GM23338 (cell line): Measurements from ENCODE around the gene PDIA5. TPM values are rescaled to one million over a fixed set of nuclear protein-coding genes. Genes with fewer than 3 reads are reported as not detected.

Experiments
- ATAC-seq: fragments of 200-7000 bp; cut with Tn5 transposase; 3 replicates; pipeline ENCODE4 v1.9.1; 2020
- DNase-seq: peaks from one replicate; pipeline ENCODE4 v3.0.0-alpha.2; 2015; ENCODE audit warnings: low spot score
- H2AFZ ChIP-seq: fragments of 200-600 bp; sonication (generic); 2 replicates; pipeline ENCODE4 v1.8.0; 2016; ENCODE audit warnings: antibody characterized with exemption, mild to moderate bottlenecking, moderate library complexity
- H3F3A ChIP-seq: fragments of 200-600 bp; sonication (generic); replicated peaks from 2 replicates; pipeline ENCODE4 v1.8.0; 2017; ENCODE audit warnings: antibody characterized with exemption, mixed run types, low read depth
- H3K27ac ChIP-seq: fragments of 200-600 bp; sonication (generic); 2 replicates; pipeline ENCODE4 v1.6.1; 2016; ENCODE audit warnings: low read depth
- H3K27me3 ChIP-seq: fragments of 200-600 bp; sonication (generic); 2 replicates; pipeline ENCODE4 v1.8.0; 2016; ENCODE audit warnings: mild to moderate bottlenecking, mixed run types, moderate library complexity; ENCODE audit not compliant: insufficient read depth
- H3K36me3 ChIP-seq: fragments of 200-600 bp; sonication (generic); 2 replicates; pipeline ENCODE4 v1.8.0; 2016; ENCODE audit warnings: mild to moderate bottlenecking; ENCODE audit not compliant: insufficient read depth
- H3K4me1 ChIP-seq: fragments of 200-600 bp; sonication (generic); 2 replicates; pipeline ENCODE4 v1.8.0; 2016; ENCODE audit warnings: mild to moderate bottlenecking, moderate library complexity; ENCODE audit not compliant: insufficient read depth
- H3K4me2 ChIP-seq: fragments of 200-600 bp; sonication (generic); 2 replicates; pipeline ENCODE4 v1.7.1; 2017; ENCODE audit warnings: mixed run types
- H3K4me3 ChIP-seq: fragments of 200-600 bp; sonication (generic); 2 replicates; pipeline ENCODE4 v1.6.1; 2016; ENCODE audit warnings: mixed run types
- H3K79me2 ChIP-seq: fragments of 200-600 bp; sonication (generic); replicated peaks from 2 replicates; pipeline ENCODE4 v1.8.0; 2017; ENCODE audit warnings: mild to moderate bottlenecking; ENCODE audit not compliant: insufficient read depth
- H3K9me2 ChIP-seq: fragments of 200-600 bp; sonication (generic); 2 replicates; pipeline ENCODE4 v1.8.0; 2017; ENCODE audit not compliant: insufficient read depth
- H4K20me1 ChIP-seq: fragments of 200-600 bp; sonication (generic); replicated peaks from 2 replicates; pipeline ENCODE4 v1.8.0; 2017; ENCODE audit warnings: mild to moderate bottlenecking; ENCODE audit not compliant: insufficient read depth
- H3K27ac Mint-ChIP-seq: 2 replicates; pipeline ENCODE4 v1.8.0; 2020; ENCODE audit warnings: inconsistent platforms, mild to moderate bottlenecking, moderate library complexity, mixed read lengths
- H3K27me3 Mint-ChIP-seq: 3 replicates; pipeline ENCODE4 v1.8.0; 2022; ENCODE audit warnings: low read depth, mild to moderate bottlenecking, moderate library complexity, mixed read lengths, inconsistent platforms; ENCODE audit not compliant: insufficient read depth, poor library complexity
- H3K36me3 Mint-ChIP-seq: 3 replicates; pipeline ENCODE4 v1.8.0; 2021; ENCODE audit warnings: low read depth, mild to moderate bottlenecking, inconsistent platforms, moderate library complexity, mixed read lengths
- H3K4me1 Mint-ChIP-seq: 3 replicates; pipeline ENCODE4 v1.8.0; 2020; ENCODE audit warnings: mild to moderate bottlenecking, inconsistent platforms, mixed read lengths
- H3K4me3 Mint-ChIP-seq: 3 replicates; pipeline ENCODE4 v1.8.0; 2021; ENCODE audit warnings: moderate library complexity, mild to moderate bottlenecking, inconsistent platforms, mixed read lengths
- H3K9me3 Mint-ChIP-seq: 3 replicates; pipeline ENCODE4 v1.8.0; 2020; ENCODE audit warnings: moderate library complexity, mild to moderate bottlenecking, inconsistent platforms, mixed read lengths
- CREB1 ChIP-seq: fragments of 250-450 bp; sonication (Bioruptor Pico); IDR thresholded peaks from 2 replicates; pipeline ENCODE4 v1.5.0; 2020; ENCODE audit warnings: low read depth, mild to moderate bottlenecking, moderate library complexity
- EZH2 ChIP-seq: fragments of 200-600 bp; sonication (generic); IDR thresholded peaks from one replicate; pipeline ENCODE4 v1.8.0; 2017; ENCODE audit warnings: antibody characterized with exemption, mild to moderate bottlenecking, low read depth; ENCODE audit not compliant: unreplicated experiment
- EZH2phosphoT487 ChIP-seq: fragments of 200-600 bp; sonication (generic); IDR thresholded peaks from one replicate; pipeline ENCODE4 v1.8.1; 2018; ENCODE audit warnings: antibody characterized with exemption; ENCODE audit not compliant: unreplicated experiment
- JUNB ChIP-seq: IDR thresholded peaks from one replicate; pipeline ENCODE4 v1.6.1; 2016; ENCODE audit warnings: antibody characterized with exemption; ENCODE audit not compliant: unreplicated experiment
- NANOG ChIP-seq: IDR thresholded peaks from 2 replicates; pipeline ENCODE4 v1.6.1; 2016; ENCODE audit warnings: antibody characterized with exemption, borderline replicate concordance
- POLR2AphosphoS5 ChIP-seq: IDR thresholded peaks from 2 replicates; pipeline ENCODE4 v1.6.1; 2016; ENCODE audit warnings: antibody characterized with exemption, low read depth
- STAT1 ChIP-seq: IDR thresholded peaks from one replicate; pipeline ENCODE4 v1.6.1; 2016; ENCODE audit warnings: antibody characterized with exemption; ENCODE audit not compliant: unreplicated experiment
- ZNF114 ChIP-seq: fragments of 250-450 bp; sonication (Bioruptor Pico); IDR thresholded peaks from 2 replicates; pipeline ENCODE4 v1.5.0; 2020; ENCODE audit warnings: mild to moderate bottlenecking, moderate library complexity
- ZNF331 ChIP-seq: fragments of 250-450 bp; sonication (Bioruptor Pico); IDR thresholded peaks from 2 replicates; pipeline ENCODE4 v1.5.0; 2020; ENCODE audit warnings: low read depth, mild to moderate bottlenecking, moderate library complexity
- polyA plus RNA-seq: library from polyadenylated mRNA; unstranded; fragments of >200 nt; fragmentation: Nextera tagmentation; extraction: Ambion mirVana; gene quantifications from 2 replicates; pipeline ENCODE4 v1.2.1, GENCODE V29; 2016
- total RNA-seq: library from RNA; depleted of rRNA; stranded (reverse); fragments of >200 nt; shearing (Covaris generic); gene quantifications from 2 replicates; pipeline ENCODE4 v1.2.3, GENCODE V29; 2014
- TF ChIP-seq, protein P1 (sequence below): IDR thresholded peaks from 2 replicates; pipeline ENCODE4 v1.6.1; 2016; ENCODE audit warnings: antibody characterized with exemption
- TF ChIP-seq, protein P2 (sequence below): fragments of 250-450 bp; sonication (Bioruptor Pico); IDR thresholded peaks from 2 replicates; pipeline ENCODE4 v1.5.0; 2020; ENCODE audit warnings: mild to moderate bottlenecking, moderate library complexity
- TF ChIP-seq, protein P3 (sequence below), 2 experiments: fragments of 200-600 bp in 1 of 2; sonication (generic) in 1 of 2; conservative IDR thresholded peaks; 2 replicates each; pipeline versions ENCODE4 v1.5.1 to v1.6.1; 2016 to 2017; ENCODE audit warnings: antibody characterized with exemption in 2 of 2, low read depth in 2 of 2, mild to moderate bottlenecking in 2 of 2, moderate library complexity in 1 of 2
- TF ChIP-seq, protein P4 (sequence below): IDR thresholded peaks from one replicate; pipeline ENCODE4 v1.6.1; 2018; ENCODE audit warnings: antibody characterized with exemption; ENCODE audit not compliant: unreplicated experiment

The PDIA5 gene
- total and polyA plus RNA-seq, 2 experiments from 2014 or later, result 22.9 to 28.1 TPM

DNA sequence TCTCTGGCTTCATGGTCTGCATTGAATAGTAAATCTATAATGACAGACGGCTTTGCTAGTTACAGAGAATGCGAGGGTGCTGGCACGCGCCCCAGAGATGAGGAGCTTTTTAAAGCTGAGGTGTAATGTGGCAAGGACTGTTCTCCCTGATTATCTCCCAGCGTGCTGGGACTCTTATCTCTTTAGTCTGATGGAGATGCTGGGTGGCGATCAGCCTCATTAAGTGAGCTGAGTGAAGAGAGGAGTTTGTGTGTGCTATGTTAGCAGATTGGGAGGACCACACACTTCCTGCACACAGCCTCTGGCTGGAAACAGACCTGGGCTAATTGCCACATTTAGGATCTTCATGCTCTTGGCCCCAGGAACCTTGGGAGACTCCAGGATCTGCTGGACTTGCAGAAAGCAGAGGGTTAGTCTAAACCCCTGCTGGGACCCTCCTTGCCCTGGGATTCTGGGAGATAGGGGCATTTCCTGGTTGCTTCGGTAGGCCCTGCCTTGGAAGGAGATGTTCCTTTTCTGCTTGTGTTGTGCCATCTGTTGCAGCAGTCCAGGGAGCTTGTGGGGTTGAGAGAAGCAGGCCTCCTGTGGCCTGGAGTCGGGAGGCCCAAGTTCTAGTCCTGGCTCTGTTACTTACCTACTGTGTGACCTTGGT, 15.0 kb downstream of the PDIA5 start:
- peaks cover 62% of the 10 kb centered on the region for H4K20me1 ChIP-seq
- peaks cover 41% of the 10 kb centered on the region for H3K4me1 ChIP-seq
- no peaks in the 10 kb centered on the region for H3F3A ChIP-seq
- H3K79me2 ChIP-seq, result peaks cover 97% of the 10 kb centered on the region
- Mint-ChIP-seq H3K27ac (no peak overlapping the region), H3K36me3 (no peaks in the 10 kb centered on the region; the same call in 2 of the 3 replicates), H3K27me3 (peaks cover 6% of the 10 kb centered on the region), H3K9me3 (no peaks in the 10 kb centered on the region), H3K4me1 (peaks cover 53% of the 10 kb centered on the region), H3K4me3 (no peak overlapping the region)
- ATAC-seq (no peak), DNase-seq (no peak)
- H3K36me3 ChIP-seq, result no peaks in the 10 kb centered on the region
- no peaks in the 10 kb centered on the region for H3K9me2 ChIP-seq
- H3K4me3 ChIP-seq, result no peak overlapping the region
- H3K27me3 ChIP-seq, result no peaks in the 10 kb centered on the region
- no peak overlapping the region for H2AFZ ChIP-seq
- H3K27ac ChIP-seq, result no peak overlapping the region
- TF ChIP-seq ZNF331 (CRISPR knock-in tag) (no peak), CREB1 (CRISPR knock-in tag) (no peak), JUNB (no peak), POLR2AphosphoS5 (no peak), EZH2 (no peak), ZNF114 (no peak), STAT1 (no peak), EZH2phosphoT487 (no peak), NANOG (no peak)
- TF ChIP-seq, protein P1, sequence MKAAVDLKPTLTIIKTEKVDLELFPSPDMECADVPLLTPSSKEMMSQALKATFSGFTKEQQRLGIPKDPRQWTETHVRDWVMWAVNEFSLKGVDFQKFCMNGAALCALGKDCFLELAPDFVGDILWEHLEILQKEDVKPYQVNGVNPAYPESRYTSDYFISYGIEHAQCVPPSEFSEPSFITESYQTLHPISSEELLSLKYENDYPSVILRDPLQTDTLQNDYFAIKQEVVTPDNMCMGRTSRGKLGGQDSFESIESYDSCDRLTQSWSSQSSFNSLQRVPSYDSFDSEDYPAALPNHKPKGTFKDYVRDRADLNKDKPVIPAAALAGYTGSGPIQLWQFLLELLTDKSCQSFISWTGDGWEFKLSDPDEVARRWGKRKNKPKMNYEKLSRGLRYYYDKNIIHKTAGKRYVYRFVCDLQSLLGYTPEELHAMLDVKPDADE, result no peak
- TF ChIP-seq, protein P2, sequence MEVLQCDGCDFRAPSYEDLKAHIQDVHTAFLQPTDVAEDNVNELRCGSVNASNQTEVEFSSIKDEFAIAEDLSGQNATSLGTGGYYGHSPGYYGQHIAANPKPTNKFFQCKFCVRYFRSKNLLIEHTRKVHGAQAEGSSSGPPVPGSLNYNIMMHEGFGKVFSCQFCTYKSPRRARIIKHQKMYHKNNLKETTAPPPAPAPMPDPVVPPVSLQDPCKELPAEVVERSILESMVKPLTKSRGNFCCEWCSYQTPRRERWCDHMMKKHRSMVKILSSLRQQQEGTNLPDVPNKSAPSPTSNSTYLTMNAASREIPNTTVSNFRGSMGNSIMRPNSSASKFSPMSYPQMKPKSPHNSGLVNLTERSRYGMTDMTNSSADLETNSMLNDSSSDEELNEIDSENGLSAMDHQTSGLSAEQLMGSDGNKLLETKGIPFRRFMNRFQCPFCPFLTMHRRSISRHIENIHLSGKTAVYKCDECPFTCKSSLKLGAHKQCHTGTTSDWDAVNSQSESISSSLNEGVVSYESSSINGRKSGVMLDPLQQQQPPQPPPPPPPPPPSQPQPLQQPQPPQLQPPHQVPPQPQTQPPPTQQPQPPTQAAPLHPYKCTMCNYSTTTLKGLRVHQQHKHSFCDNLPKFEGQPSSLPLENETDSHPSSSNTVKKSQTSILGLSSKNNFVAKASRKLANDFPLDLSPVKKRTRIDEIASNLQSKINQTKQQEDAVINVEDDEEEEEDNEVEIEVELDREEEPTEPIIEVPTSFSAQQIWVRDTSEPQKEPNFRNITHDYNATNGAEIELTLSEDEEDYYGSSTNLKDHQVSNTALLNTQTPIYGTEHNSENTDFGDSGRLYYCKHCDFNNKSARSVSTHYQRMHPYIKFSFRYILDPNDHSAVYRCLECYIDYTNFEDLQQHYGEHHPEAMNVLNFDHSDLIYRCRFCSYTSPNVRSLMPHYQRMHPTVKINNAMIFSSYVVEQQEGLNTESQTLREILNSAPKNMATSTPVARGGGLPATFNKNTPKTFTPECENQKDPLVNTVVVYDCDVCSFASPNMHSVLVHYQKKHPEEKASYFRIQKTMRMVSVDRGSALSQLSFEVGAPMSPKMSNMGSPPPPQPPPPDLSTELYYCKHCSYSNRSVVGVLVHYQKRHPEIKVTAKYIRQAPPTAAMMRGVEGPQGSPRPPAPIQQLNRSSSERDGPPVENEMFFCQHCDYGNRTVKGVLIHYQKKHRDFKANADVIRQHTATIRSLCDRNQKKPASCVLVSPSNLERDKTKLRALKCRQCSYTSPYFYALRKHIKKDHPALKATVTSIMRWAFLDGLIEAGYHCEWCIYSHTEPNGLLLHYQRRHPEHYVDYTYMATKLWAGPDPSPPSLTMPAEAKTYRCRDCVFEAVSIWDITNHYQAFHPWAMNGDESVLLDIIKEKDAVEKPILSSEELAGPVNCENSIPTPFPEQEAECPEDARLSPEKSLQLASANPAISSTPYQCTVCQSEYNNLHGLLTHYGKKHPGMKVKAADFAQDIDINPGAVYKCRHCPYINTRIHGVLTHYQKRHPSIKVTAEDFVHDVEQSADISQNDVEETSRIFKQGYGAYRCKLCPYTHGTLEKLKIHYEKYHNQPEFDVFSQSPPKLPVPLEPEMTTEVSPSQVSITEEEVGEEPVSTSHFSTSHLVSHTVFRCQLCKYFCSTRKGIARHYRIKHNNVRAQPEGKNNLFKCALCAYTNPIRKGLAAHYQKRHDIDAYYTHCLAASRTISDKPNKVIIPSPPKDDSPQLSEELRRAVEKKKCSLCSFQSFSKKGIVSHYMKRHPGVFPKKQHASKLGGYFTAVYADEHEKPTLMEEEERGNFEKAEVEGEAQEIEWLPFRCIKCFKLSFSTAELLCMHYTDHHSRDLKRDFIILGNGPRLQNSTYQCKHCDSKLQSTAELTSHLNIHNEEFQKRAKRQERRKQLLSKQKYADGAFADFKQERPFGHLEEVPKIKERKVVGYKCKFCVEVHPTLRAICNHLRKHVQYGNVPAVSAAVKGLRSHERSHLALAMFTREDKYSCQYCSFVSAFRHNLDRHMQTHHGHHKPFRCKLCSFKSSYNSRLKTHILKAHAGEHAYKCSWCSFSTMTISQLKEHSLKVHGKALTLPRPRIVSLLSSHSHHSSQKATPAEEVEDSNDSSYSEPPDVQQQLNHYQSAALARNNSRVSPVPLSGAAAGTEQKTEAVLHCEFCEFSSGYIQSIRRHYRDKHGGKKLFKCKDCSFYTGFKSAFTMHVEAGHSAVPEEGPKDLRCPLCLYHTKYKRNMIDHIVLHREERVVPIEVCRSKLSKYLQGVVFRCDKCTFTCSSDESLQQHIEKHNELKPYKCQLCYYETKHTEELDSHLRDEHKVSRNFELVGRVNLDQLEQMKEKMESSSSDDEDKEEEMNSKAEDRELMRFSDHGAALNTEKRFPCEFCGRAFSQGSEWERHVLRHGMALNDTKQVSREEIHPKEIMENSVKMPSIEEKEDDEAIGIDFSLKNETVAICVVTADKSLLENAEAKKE (CRISPR knock-in tag), result no peak
- TF ChIP-seq, protein P3, sequence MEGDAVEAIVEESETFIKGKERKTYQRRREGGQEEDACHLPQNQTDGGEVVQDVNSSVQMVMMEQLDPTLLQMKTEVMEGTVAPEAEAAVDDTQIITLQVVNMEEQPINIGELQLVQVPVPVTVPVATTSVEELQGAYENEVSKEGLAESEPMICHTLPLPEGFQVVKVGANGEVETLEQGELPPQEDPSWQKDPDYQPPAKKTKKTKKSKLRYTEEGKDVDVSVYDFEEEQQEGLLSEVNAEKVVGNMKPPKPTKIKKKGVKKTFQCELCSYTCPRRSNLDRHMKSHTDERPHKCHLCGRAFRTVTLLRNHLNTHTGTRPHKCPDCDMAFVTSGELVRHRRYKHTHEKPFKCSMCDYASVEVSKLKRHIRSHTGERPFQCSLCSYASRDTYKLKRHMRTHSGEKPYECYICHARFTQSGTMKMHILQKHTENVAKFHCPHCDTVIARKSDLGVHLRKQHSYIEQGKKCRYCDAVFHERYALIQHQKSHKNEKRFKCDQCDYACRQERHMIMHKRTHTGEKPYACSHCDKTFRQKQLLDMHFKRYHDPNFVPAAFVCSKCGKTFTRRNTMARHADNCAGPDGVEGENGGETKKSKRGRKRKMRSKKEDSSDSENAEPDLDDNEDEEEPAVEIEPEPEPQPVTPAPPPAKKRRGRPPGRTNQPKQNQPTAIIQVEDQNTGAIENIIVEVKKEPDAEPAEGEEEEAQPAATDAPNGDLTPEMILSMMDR (conservative IDR thresholded peaks at IDR 0.05; ENCODE audit: low read depth in 2 of 2), result no peak
- TF ChIP-seq, protein P4, sequence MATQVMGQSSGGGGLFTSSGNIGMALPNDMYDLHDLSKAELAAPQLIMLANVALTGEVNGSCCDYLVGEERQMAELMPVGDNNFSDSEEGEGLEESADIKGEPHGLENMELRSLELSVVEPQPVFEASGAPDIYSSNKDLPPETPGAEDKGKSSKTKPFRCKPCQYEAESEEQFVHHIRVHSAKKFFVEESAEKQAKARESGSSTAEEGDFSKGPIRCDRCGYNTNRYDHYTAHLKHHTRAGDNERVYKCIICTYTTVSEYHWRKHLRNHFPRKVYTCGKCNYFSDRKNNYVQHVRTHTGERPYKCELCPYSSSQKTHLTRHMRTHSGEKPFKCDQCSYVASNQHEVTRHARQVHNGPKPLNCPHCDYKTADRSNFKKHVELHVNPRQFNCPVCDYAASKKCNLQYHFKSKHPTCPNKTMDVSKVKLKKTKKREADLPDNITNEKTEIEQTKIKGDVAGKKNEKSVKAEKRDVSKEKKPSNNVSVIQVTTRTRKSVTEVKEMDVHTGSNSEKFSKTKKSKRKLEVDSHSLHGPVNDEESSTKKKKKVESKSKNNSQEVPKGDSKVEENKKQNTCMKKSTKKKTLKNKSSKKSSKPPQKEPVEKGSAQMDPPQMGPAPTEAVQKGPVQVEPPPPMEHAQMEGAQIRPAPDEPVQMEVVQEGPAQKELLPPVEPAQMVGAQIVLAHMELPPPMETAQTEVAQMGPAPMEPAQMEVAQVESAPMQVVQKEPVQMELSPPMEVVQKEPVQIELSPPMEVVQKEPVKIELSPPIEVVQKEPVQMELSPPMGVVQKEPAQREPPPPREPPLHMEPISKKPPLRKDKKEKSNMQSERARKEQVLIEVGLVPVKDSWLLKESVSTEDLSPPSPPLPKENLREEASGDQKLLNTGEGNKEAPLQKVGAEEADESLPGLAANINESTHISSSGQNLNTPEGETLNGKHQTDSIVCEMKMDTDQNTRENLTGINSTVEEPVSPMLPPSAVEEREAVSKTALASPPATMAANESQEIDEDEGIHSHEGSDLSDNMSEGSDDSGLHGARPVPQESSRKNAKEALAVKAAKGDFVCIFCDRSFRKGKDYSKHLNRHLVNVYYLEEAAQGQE, result no peak
- H3K4me2 ChIP-seq, result no peak overlapping the region
